ENCODE measurements around the gene ALB. TPM values are rescaled to one million over a fixed set of nuclear protein-coding genes. Genes with fewer than 3 reads are reported as not detected.

Gene ALB
- polyA plus RNA-seq, 1 experiment = not detected

DNA sequence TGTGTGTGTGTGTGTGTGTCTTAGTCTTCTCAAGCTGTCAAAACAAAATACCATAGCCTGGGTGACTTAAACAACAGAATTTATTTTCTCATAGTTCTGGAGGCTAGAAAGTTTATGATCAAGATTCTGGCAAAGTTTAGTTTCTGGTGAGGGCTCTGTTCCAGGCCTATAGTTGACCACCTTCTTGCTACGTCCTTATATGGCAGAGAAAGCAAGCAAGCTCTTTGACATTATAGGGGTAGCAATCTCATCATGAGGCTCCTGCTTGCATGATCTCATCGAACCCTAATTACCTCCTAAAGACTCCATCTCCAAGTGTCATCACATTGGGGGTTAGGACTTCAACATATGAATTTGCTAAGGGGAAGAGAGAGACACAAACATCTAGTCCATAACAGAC lies 25.0 kb downstream of the ALB start:
- no peak overlapping the region for H3K4me3 ChIP-seq (ENCODE audit: low read depth, low read length)
- CTCF ChIA-PET = no interaction called here

DNA sequence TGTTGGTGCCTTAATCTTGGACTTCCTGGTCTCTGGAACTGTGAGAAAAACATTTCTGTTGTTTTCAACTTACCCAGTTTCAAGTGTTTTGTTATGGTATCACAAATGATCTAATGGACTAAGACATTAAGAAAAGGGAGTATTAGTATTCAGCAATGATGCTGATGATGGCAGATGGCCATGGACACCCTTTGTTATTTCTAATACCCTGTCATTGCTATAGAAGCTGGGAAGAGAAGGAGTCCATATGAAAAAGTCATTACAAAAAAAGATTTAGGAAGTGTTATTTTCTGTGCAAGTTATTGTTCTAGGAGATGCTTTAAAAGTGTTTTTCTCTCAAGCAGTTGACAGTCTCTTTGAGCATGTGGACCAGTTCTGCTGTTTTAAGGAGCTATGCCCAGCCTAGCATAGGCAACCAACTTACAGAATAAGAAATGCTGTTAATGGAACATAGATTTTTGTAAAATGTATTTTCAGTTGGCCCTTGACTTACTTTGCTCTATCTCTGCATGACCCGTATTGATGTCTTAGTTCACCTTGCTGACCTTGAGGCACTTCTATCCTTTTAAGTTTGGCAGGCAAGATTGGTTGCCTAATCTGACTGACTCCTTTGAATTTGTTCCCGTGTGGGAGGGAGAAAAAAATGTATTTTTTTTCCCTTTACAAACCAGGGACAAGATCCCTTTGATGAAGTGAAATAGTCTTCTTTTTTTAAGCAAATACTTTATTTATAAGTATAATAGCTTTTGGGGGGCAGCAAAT lies 25.9 kb downstream of the ALB start:
- H3K36me3 ChIP-seq (ENCODE audit: control insufficient read depth, insufficient read depth, low read length) = no peaks in the 10 kb centered on the region
- CTCF ChIA-PET = no interaction called here
- DNase-seq (ENCODE audit: low read depth) = no peak
- H3K4me3 ChIP-seq (ENCODE audit: low read depth, low read length) = no peak overlapping the region
- TF ChIP-seq, protein P1, sequence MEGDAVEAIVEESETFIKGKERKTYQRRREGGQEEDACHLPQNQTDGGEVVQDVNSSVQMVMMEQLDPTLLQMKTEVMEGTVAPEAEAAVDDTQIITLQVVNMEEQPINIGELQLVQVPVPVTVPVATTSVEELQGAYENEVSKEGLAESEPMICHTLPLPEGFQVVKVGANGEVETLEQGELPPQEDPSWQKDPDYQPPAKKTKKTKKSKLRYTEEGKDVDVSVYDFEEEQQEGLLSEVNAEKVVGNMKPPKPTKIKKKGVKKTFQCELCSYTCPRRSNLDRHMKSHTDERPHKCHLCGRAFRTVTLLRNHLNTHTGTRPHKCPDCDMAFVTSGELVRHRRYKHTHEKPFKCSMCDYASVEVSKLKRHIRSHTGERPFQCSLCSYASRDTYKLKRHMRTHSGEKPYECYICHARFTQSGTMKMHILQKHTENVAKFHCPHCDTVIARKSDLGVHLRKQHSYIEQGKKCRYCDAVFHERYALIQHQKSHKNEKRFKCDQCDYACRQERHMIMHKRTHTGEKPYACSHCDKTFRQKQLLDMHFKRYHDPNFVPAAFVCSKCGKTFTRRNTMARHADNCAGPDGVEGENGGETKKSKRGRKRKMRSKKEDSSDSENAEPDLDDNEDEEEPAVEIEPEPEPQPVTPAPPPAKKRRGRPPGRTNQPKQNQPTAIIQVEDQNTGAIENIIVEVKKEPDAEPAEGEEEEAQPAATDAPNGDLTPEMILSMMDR (IDR thresholded peaks at IDR 0.05; ENCODE audit: insufficient read depth, low read depth, low read length) = no peak
- POLR2A ChIA-PET = no interaction called here
- no peaks in the 10 kb centered on the region; the same call in 1 of the 2 replicates for H3K27me3 ChIP-seq (ENCODE audit: control insufficient read depth, insufficient read depth, low read length)

More for the DNA sequence above, 25.0 kb downstream of the ALB start:
- no peaks in the 10 kb centered on the region; the same call in 1 of the 2 replicates for H3K27me3 ChIP-seq (ENCODE audit: control insufficient read depth, insufficient read depth, low read length)
- POLR2A ChIA-PET = no interaction called here
- no peak for DNase-seq (ENCODE audit: low read depth)
- TF ChIP-seq, protein P1 (IDR thresholded peaks at IDR 0.05; ENCODE audit: insufficient read depth, low read depth, low read length) = no peak
- no peaks in the 10 kb centered on the region for H3K36me3 ChIP-seq (ENCODE audit: control insufficient read depth, insufficient read depth, low read length)

DNA sequence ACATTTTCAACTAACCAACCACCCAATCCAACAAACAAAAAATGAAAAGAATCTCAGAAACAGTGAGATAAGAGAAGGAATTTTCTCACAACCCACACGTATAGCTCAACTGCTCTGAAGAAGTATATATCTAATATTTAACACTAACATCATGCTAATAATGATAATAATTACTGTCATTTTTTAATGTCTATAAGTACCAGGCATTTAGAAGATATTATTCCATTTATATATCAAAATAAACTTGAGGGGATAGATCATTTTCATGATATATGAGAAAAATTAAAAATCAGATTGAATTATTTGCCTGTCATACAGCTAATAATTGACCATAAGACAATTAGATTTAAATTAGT lies 27.7 kb downstream of the ALB start:
- CTCF ChIA-PET = interaction anchor here (0.9 to 1.9 kb wide), 3 partner anchors 11 to 15 kb away, joined by 3 to 5 read pairs (median 4); no protein-coding TSS in a partner anchor
- POLR2A ChIA-PET = no interaction called here

DNA sequence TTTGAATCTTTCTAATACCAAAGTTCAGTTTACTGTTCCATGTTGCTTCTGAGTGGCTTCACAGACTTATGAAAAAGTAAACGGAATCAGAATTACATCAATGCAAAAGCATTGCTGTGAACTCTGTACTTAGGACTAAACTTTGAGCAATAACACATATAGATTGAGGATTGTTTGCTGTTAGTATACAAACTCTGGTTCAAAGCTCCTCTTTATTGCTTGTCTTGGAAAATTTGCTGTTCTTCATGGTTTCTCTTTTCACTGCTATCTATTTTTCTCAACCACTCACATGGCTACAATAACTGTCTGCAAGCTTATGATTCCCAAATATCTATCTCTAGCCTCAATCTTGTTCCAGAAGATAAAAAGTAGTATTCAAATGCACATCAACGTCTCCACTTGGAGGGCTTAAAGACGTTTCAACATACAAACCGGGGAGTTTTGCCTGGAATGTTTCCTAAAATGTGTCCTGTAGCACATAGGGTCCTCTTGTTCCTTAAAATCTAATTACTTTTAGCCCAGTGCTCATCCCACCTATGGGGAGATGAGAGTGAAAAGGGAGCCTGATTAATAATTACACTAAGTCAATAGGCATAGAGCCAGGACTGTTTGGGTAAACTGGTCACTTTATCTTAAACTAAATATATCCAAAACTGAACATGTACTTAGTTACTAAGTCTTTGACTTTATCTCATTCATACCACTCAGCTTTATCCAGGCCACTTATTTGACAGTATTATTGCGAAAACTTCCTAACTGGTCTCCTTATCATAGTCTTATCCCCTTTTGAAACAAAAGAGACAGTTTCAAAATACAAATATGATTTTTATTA lies 28.3 kb downstream of the ALB start:
- DNase-seq (ENCODE audit: low read depth) = no peak
- H3K4me3 ChIP-seq (ENCODE audit: low read depth, low read length) = no peak overlapping the region
- ChIA-PET CTCF (interaction anchor here (0.7 to 1.9 kb wide), 3 partner anchors 11 to 152 kb away, joined by 3 to 5 read pairs (median 4); no protein-coding TSS in a partner anchor), POLR2A (no interaction called here)
- TF ChIP-seq, protein P1 (IDR thresholded peaks at IDR 0.05; ENCODE audit: insufficient read depth, low read depth, low read length) = no peak
- H3K27me3 ChIP-seq (ENCODE audit: control insufficient read depth, insufficient read depth, low read length) = no peaks in the 10 kb centered on the region; the same call in 1 of the 2 replicates
- H3K36me3 ChIP-seq (ENCODE audit: control insufficient read depth, insufficient read depth, low read length) = no peaks in the 10 kb centered on the region

More for the DNA sequence above, 27.7 kb downstream of the ALB start:
- DNase-seq (ENCODE audit: low read depth) = no peak
- Histone ChIP-seq H3K27me3 (ENCODE audit: control insufficient read depth, insufficient read depth, low read length) (no peaks in the 10 kb centered on the region; the same call in 1 of the 2 replicates), H3K36me3 (ENCODE audit: control insufficient read depth, insufficient read depth, low read length) (no peaks in the 10 kb centered on the region), H3K4me3 (ENCODE audit: low read depth, low read length) (no peak overlapping the region)
- TF ChIP-seq, protein P1 (IDR thresholded peaks at IDR 0.05; ENCODE audit: insufficient read depth, low read depth, low read length) = no peak

DNA sequence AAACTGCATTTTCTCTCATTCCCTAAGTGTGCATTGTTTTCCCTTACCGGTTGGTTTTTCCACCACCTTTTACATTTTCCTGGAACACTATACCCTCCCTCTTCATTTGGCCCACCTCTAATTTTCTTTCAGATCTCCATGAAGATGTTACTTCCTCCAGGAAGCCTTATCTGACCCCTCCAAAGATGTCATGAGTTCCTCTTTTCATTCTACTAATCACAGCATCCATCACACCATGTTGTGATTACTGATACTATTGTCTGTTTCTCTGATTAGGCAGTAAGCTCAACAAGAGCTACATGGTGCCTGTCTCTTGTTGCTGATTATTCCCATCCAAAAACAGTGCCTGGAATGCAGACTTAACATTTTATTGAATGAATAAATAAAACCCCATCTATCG lies 29.1 kb downstream of the ALB start:
- no peaks in the 10 kb centered on the region for H3K36me3 ChIP-seq (ENCODE audit: control insufficient read depth, insufficient read depth, low read length)
- no peak overlapping the region for H3K4me3 ChIP-seq (ENCODE audit: low read depth, low read length)
- H3K27me3 ChIP-seq (ENCODE audit: control insufficient read depth, insufficient read depth, low read length) = no peaks in the 10 kb centered on the region; the same call in 1 of the 2 replicates
- CTCF ChIA-PET = interaction anchor here (0.7 to 1.9 kb wide), 2 partner anchors 11 to 153 kb away, joined by 3 to 4 read pairs; no protein-coding TSS in a partner anchor
- TF ChIP-seq, protein P1 (IDR thresholded peaks at IDR 0.05; ENCODE audit: insufficient read depth, low read depth, low read length) = no peak
- POLR2A ChIA-PET = no interaction called here
- no peak for DNase-seq (ENCODE audit: low read depth)

Data from BJ (cell line).